Measurements from ENCODE around the gene PHAF1. TPM values are rescaled to one million over a fixed set of nuclear protein-coding genes. Genes with fewer than 3 reads are reported as not detected.

The PHAF1 gene
- total and polyA plus RNA-seq, 2 donors (not counting 1 experiment from before 2014, with no cell fraction given), result 18.8 to 20.7 TPM

- intact Hi-C loops (cut with micrococcal nuclease), result no loop called here
- ChIA-PET CTCF (no interaction called here), POLR2A (no interaction called here)
- H3K27me3 ChIP-seq (replicated peaks in 1 of 4; ENCODE audit: control extremely low read depth in 1 of 4, control insufficient read depth in 3 of 4, insufficient read depth in 4 of 4, low read length in 3 of 4), result peaks cover 0 to 45% (median 15%) of the 10 kb centered on the region in 4 experiments
- TF ChIP-seq CTCF (IDR thresholded peaks at IDR 0.05) (no peak), EZH2 (IDR thresholded peaks at IDR 0.05; ENCODE audit: borderline replicate concordance, insufficient read depth, low read depth, low read length, poor library complexity, severe bottlenecking) (no peak)
- H3K4me1 ChIP-seq (ENCODE audit: control insufficient read depth in 2 of 2, insufficient read depth in 2 of 2, low read length in 2 of 2), result peaks cover 23% of the 10 kb centered on the region in 2 donors
- H3K79me2 ChIP-seq (ENCODE audit: control insufficient read depth, insufficient read depth, low read length), result no peaks in the 10 kb centered on the region
- no peak overlapping the region for H3K27ac ChIP-seq (ENCODE audit: low read length in 2 of 2)
- peaks cover 4% of the 10 kb centered on the region for H4K20me1 ChIP-seq (ENCODE audit: control insufficient read depth, insufficient read depth, low read length, poor library complexity, severe bottlenecking)
- Mint-ChIP-seq H3K4me1 (peaks cover 14% of the 10 kb centered on the region), H3K9me3 (ENCODE audit: insufficient read depth) (no peaks in the 10 kb centered on the region), H3K4me3 (no peak overlapping the region), H3K27ac (no peak overlapping the region), H3K27me3 (peaks cover 25% of the 10 kb centered on the region)
- no peak overlapping the region for H3K4me2 ChIP-seq (replicated peaks; ENCODE audit: low read depth, low read length, poor library complexity, severe bottlenecking)
- 94% methylated on average over 11 of the region's 13 CpGs for WGBS (ENCODE audit: insufficient coverage)
- peaks cover 0 to 7% (median 0%) of the 10 kb centered on the region in 3 donors for H3K9me3 ChIP-seq (ENCODE audit: control extremely low read depth in 1 of 3, control insufficient read depth in 2 of 3, insufficient read depth in 1 of 3, low read length in 2 of 3)
- H3K36me3 ChIP-seq (replicated peaks in 1 of 2; ENCODE audit: control extremely low read depth in 1 of 2, control insufficient read depth in 1 of 2, extremely low read depth in 1 of 2, insufficient read depth in 2 of 2, low read length in 1 of 2), result no peaks in the 10 kb centered on the region
- no peak for DNase-seq
- no peak overlapping the region for H2AFZ ChIP-seq (ENCODE audit: insufficient read depth, low read depth, low read length, poor library complexity, severe bottlenecking)
- ATAC-seq (ENCODE audit: low read depth), result no peak
- no peak overlapping the region for H3K9ac ChIP-seq (ENCODE audit: low read length)
- no peak overlapping the region for H3K4me3 ChIP-seq (ENCODE audit: control extremely low read depth in 1 of 5, extremely low read depth in 1 of 5, insufficient read depth in 1 of 5, low read depth in 2 of 5, low read length in 4 of 5)
Measured at GRCh38 chr16:67179421-67180080, 69.8 kb downstream of the PHAF1 start.

DNA sequence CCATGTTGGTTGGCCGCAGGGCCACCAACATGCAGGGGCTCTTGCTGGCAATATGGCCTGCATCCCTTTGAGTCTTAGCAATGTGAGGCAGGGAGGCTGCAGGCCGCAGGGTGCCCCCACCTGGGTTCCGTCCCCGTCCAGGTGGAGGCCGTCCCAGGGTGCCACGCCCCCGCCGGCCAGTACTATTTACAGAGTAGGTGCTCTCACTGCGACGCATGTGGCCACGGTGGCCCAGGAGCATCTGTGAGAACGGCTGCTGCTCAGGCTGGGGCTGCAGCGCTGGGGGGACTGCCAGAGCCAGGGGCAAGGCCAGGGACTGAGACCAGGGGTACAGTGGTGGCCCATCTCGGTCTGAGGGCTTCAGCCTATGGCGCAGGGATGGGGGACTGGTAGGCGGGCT, 70.4 kb downstream of the PHAF1 start:
- intact Hi-C loops (cut with micrococcal nuclease), result no loop called here
- Histone ChIP-seq H3K9ac (ENCODE audit: low read length) (no peak overlapping the region), H3K4me1 (ENCODE audit: control insufficient read depth in 2 of 2, insufficient read depth in 2 of 2, low read length in 2 of 2) (peaks cover 25% of the 10 kb centered on the region in 2 donors), H4K20me1 (ENCODE audit: control insufficient read depth, insufficient read depth, low read length, poor library complexity, severe bottlenecking) (peaks cover 4% of the 10 kb centered on the region), H3K36me3 (replicated peaks in 1 of 2; ENCODE audit: control extremely low read depth in 1 of 2, control insufficient read depth in 1 of 2, extremely low read depth in 1 of 2, insufficient read depth in 2 of 2, low read length in 1 of 2) (no peaks in the 10 kb centered on the region), H2AFZ (ENCODE audit: insufficient read depth, low read depth, low read length, poor library complexity, severe bottlenecking) (no peak overlapping the region), H3K79me2 (ENCODE audit: control insufficient read depth, insufficient read depth, low read length) (no peaks in the 10 kb centered on the region), H3K4me2 (replicated peaks; ENCODE audit: low read depth, low read length, poor library complexity, severe bottlenecking) (no peak overlapping the region), H3K27me3 (replicated peaks in 1 of 4; ENCODE audit: control extremely low read depth in 1 of 4, control insufficient read depth in 3 of 4, insufficient read depth in 4 of 4, low read length in 3 of 4) (peaks cover 0 to 39% (median 15%) of the 10 kb centered on the region in 4 experiments), H3K9me3 (ENCODE audit: control extremely low read depth in 1 of 3, control insufficient read depth in 2 of 3, insufficient read depth in 1 of 3, low read length in 2 of 3) (peaks cover 0 to 3% (median 0%) of the 10 kb centered on the region in 3 donors), H3K27ac (ENCODE audit: low read length in 2 of 2) (no peak overlapping the region), H3K4me3 (ENCODE audit: control extremely low read depth in 1 of 5, extremely low read depth in 1 of 5, insufficient read depth in 1 of 5, low read depth in 2 of 5, low read length in 4 of 5) (no peak overlapping the region)
- Mint-ChIP-seq H3K27ac (no peak overlapping the region), H3K4me1 (peaks cover 18% of the 10 kb centered on the region), H3K27me3 (peaks cover 24% of the 10 kb centered on the region), H3K4me3 (no peak overlapping the region), H3K9me3 (ENCODE audit: insufficient read depth) (no peaks in the 10 kb centered on the region)
- no peak for DNase-seq
- CTCF ChIA-PET, result no interaction called here
- TF ChIP-seq CTCF (IDR thresholded peaks at IDR 0.05) (no peak), EZH2 (IDR thresholded peaks at IDR 0.05; ENCODE audit: borderline replicate concordance, insufficient read depth, low read depth, low read length, poor library complexity, severe bottlenecking) (no peak)
- ATAC-seq (ENCODE audit: low read depth), result no peak
- WGBS (ENCODE audit: insufficient coverage), result 91% methylated on average over 16 of the region's 16 CpGs
- POLR2A ChIA-PET, result no interaction called here
